GM12878 (cell line): ENCODE data around the gene HERC5. TPM values are rescaled to one million over a fixed set of nuclear protein-coding genes. Genes with fewer than 3 reads are reported as not detected.

Experiments
- ATAC-seq: fragments of 200-7000 bp; cut with Tn5 transposase; 3 replicates; pipeline ENCODE4 v1.9.1; 2020; ENCODE audit warnings: mild to moderate bottlenecking, moderate library complexity
- BruUV-seq: library from RNA; stranded (reverse); fragments of 400-500 nt; replicated peaks from 2 replicates; lab custom pipeline; 2021; lab: Mats Ljungman, UMichigan
- CTCF ChIA-PET: fragments of 300-600 bp; sonication (Branson Sonifier 250); formaldehyde crosslinking; extraction: SDS; loops from one replicate; lab custom pipeline; 2021; ENCODE audit warnings: inconsistent platforms; lab: Yijun Ruan, JAX
- POLR2A ChIA-PET: fragments of 350-600 bp; formaldehyde crosslinking; extraction: SDS; loops from one replicate; lab custom pipeline; 2021; ENCODE audit warnings: inconsistent platforms; lab: Charles Lee
- RAD21 ChIA-PET: fragments of 300-600 bp; sonication (Branson Sonifier 250); formaldehyde crosslinking; loops from one replicate; lab custom pipeline; 2023; ENCODE audit warnings: antibody characterized with exemption; ENCODE audit not compliant: unreplicated experiment; lab: Charles Lee
- SMC1A ChIA-PET: fragments of 300-600 bp; sonication (Branson Sonifier 250); formaldehyde crosslinking; loops from one replicate; lab custom pipeline; 2023; ENCODE audit not compliant: unreplicated experiment, uncharacterized antibody; lab: Charles Lee
- DNase-seq: peaks from one replicate; pipeline ENCODE4 v3.0.0-alpha.2; 2011; ENCODE audit warnings: low read depth, low spot score
- FAIRE-seq: peaks from 3 replicates; lab custom pipeline; 2011; peaks lifted over from hg19 to GRCh38; lab: Jason Lieb, UNC
- H2AFZ ChIP-seq: 2 replicates; pipeline ENCODE4 v1.6.0; 2011; ENCODE audit warnings: low read depth, low read length, control low read depth; ENCODE audit not compliant: control insufficient read depth
- H3K27ac ChIP-seq: 2 replicates; pipeline ENCODE4 v1.5.1; 2011; ENCODE audit warnings: control low read depth; ENCODE audit not compliant: control insufficient read depth, insufficient read depth
- H3K27me3 ChIP-seq, 2 experiments: replicated peaks in 1 of 2; 2 replicates each; pipeline versions ENCODE4 v1.6.0 to v1.6.1; 2011; ENCODE audit warnings: low read length in 1 of 2; ENCODE audit not compliant: control insufficient read depth in 2 of 2, insufficient read depth in 2 of 2
- H3K36me3 ChIP-seq, 2 experiments: 2 replicates each; pipeline ENCODE4 v1.5.1; 2011; ENCODE audit warnings: low read length in 1 of 2; ENCODE audit not compliant: control insufficient read depth in 2 of 2, insufficient read depth in 2 of 2
- H3K4me1 ChIP-seq: 2 replicates; pipeline ENCODE4 v1.6.1; 2011; ENCODE audit warnings: mild to moderate bottlenecking, low read length, moderate library complexity, mixed read lengths; ENCODE audit not compliant: control insufficient read depth, insufficient read depth
- H3K4me2 ChIP-seq: 2 replicates; pipeline ENCODE4 v1.6.0; 2011; ENCODE audit warnings: control low read depth; ENCODE audit not compliant: control insufficient read depth, insufficient read depth
- H3K4me3 ChIP-seq: fragments of 200-600 bp; sonication (generic); 2 replicates; pipeline ENCODE4 v1.5.1; 2016
- H3K79me2 ChIP-seq: 2 replicates; pipeline ENCODE4 v1.6.0; 2011; ENCODE audit warnings: low read length; ENCODE audit not compliant: control insufficient read depth, insufficient read depth
- H3K9ac ChIP-seq: 2 replicates; pipeline ENCODE4 v1.8.0; 2011; ENCODE audit warnings: low read length, control low read depth, mixed read lengths; ENCODE audit not compliant: control insufficient read depth, insufficient read depth
- H3K9me3 ChIP-seq: replicated peaks from 3 replicates; pipeline ENCODE4 v1.5.1; 2011; ENCODE audit warnings: mild to moderate bottlenecking, low read length; ENCODE audit not compliant: control insufficient read depth, insufficient read depth
- H4K20me1 ChIP-seq: 2 replicates; pipeline ENCODE4 v1.6.0; 2011; ENCODE audit not compliant: control insufficient read depth, insufficient read depth
- BRCA1 ChIP-seq: IDR thresholded peaks from 2 replicates; pipeline ENCODE4 v1.6.1; 2011; ENCODE audit warnings: low read depth, low read length, improper control_type of control experiment
- CUX1 ChIP-seq: IDR thresholded peaks from 2 replicates; pipeline ENCODE4 v1.6.1; 2012; ENCODE audit warnings: improper control_type of control experiment, low read depth, low read length; ENCODE audit not compliant: insufficient replicate concordance
- HDAC6 ChIP-seq: fragments of 200-600 bp; sonication (generic); IDR thresholded peaks from one replicate; pipeline ENCODE4 v1.8.0; 2017; ENCODE audit warnings: antibody characterized with exemption; ENCODE audit not compliant: unreplicated experiment
- KDM1A ChIP-seq: fragments of 200-600 bp; sonication (generic); IDR thresholded peaks from 2 replicates; pipeline ENCODE4 v1.6.1; 2016; ENCODE audit warnings: borderline replicate concordance
- NFIC ChIP-seq: IDR thresholded peaks from 2 replicates; pipeline ENCODE4 v1.6.1; 2012; ENCODE audit warnings: low read depth, mild to moderate bottlenecking, inconsistent platforms, low read length, moderate library complexity
- PBX3 ChIP-seq: IDR thresholded peaks from 2 replicates; pipeline ENCODE4 v1.6.1; 2011; ENCODE audit warnings: mild to moderate bottlenecking, low read depth, low read length, moderate library complexity; ENCODE audit not compliant: insufficient replicate concordance
- PKNOX1 ChIP-seq: fragments of 450-650 bp; IDR thresholded peaks from 2 replicates; pipeline ENCODE4 v1.6.1; 2016; ENCODE audit warnings: mild to moderate bottlenecking
- POLR2AphosphoS5 ChIP-seq: IDR thresholded peaks from 2 replicates; pipeline ENCODE4 v1.6.1; 2011; ENCODE audit warnings: mild to moderate bottlenecking, low read length, inconsistent platforms
- SMC3 ChIP-seq: IDR thresholded peaks from 2 replicates; pipeline ENCODE4 v1.6.1; 2011; ENCODE audit warnings: low read length, improper control_type of control experiment, borderline replicate concordance
- SUPT20H ChIP-seq: IDR thresholded peaks from 2 replicates; pipeline ENCODE4 v1.6.1; 2011; ENCODE audit warnings: low read depth, mild to moderate bottlenecking, low read length, moderate library complexity, borderline replicate concordance; ENCODE audit not compliant: control insufficient read depth
- SUZ12 ChIP-seq: fragments of 200-600 bp; sonication (generic); IDR thresholded peaks from one replicate; pipeline ENCODE4 v1.6.1; 2018; ENCODE audit warnings: antibody characterized with exemption, mild to moderate bottlenecking; ENCODE audit not compliant: unreplicated experiment
- in situ Hi-C: fragments of 300-500 bp; cut with MboI; formaldehyde crosslinking; loops from 9 replicates; pipeline ENCODE4 v1.14.3; 2018; ENCODE audit warnings: mixed read lengths
- intact Hi-C: fragments of 100-400 bp; cut with micrococcal nuclease; formaldehyde crosslinking; loops from one replicate; pipeline ENCODE4 v1.14.2; 2022; ENCODE audit not compliant: unreplicated experiment
- polyA plus RNA-seq, 11 experiments: library from polyadenylated mRNA; depleted of rRNA in 4 of 11; unstranded in 6 of 11; stranded (reverse) in 5 of 11; fragments of >200 nt; fragmentation: Nextera tagmentation in 4 of 11; fragmentation: Illumina TruSeq in 1 of 11; extraction: Ambion mirVana in 4 of 11; extraction: Trizol in 1 of 11; gene quantifications; 1 replicate in 1 of 11; 2 replicates in 10 of 11; pipeline versions ENCODE4 v1.2.1 to v1.2.3, GENCODE V29; 2011 to 2016; ENCODE audit warnings: inconsistent platforms in 2 of 11, missing spikeins in 2 of 11, low read depth in 1 of 11
- total RNA-seq, 4 experiments: library from RNA; depleted of rRNA in 3 of 4; stranded (reverse); fragments of >200 nt in 3 of 4; fragmentation: Illumina TruSeq in 1 of 4; extraction: Trizol in 1 of 4; gene quantifications; 2 replicates each; pipeline versions ENCODE4 v1.2.1 to v1.2.3, GENCODE V29; 2013 to 2021

HERC5 gene
- total and polyA plus RNA-seq, 10 of the 15 experiments (the other 5 are each of a cell fraction or from before 2014, with no cell fraction given) = 12.5 to 60.7 (median 25.1) TPM

GRCh38 chr4:88448889-88449288 is 8.0 kb upstream of the HERC5 start:
- intact Hi-C loops (no loop called here), in situ Hi-C loops (no loop called here)
- H3K9ac ChIP-seq = no peak overlapping the region
- peaks cover 4% of the 10 kb centered on the region; the same call in 1 of the 2 replicates for H3K79me2 ChIP-seq
- no peaks in the 10 kb centered on the region for H4K20me1 ChIP-seq
- H3K27me3 ChIP-seq = no peaks in the 10 kb centered on the region
- ChIA-PET RAD21 (interaction anchor here (1.1 kb wide), 1 partner anchor 70 kb away, joined by 3 read pairs; the partner anchor contains the start of gene HERC6), POLR2A (interaction anchor here (0.7 kb wide), 1 partner anchor 106 kb away, joined by 4 read pairs; no protein-coding TSS in a partner anchor), CTCF (interaction anchor here (0.7 to 1.3 kb wide), 4 partner anchors 10 to 76 kb away, joined by 3 read pairs; no protein-coding TSS in a partner anchor), SMC1A (interaction anchor here (0.5 to 2.1 kb wide), 8 partner anchors 8 to 606 kb away, joined by 3 to 8 read pairs (median 4); partner anchors contain the start of gene HERC5)
- H3K4me2 ChIP-seq = no peak overlapping the region
- TF ChIP-seq PBX3 = no peak
- TF ChIP-seq KDM1A = no peak
- TF ChIP-seq BRCA1 = no peak
- no peak for TF ChIP-seq HDAC6
- no peak for TF ChIP-seq SUZ12
- no peak for TF ChIP-seq CUX1
- TF ChIP-seq PKNOX1 = no peak
- TF ChIP-seq POLR2AphosphoS5 = no peak
- TF ChIP-seq SUPT20H = no peak
- TF ChIP-seq SMC3 = no peak
- no peak for TF ChIP-seq NFIC
- H3K4me1 ChIP-seq = no peaks in the 10 kb centered on the region
- no peak overlapping the region for H2AFZ ChIP-seq
- H3K4me3 ChIP-seq = no peak overlapping the region
- no peak for FAIRE-seq
- H3K36me3 ChIP-seq = no peaks in the 10 kb centered on the region
- BruUV-seq = no TSS peak
- H3K27ac ChIP-seq = no peak overlapping the region
- DNase-seq = no peak
- peaks cover 8% of the 10 kb centered on the region; the same call in 2 of the 3 replicates for H3K9me3 ChIP-seq
- ATAC-seq = no peak
